ENCODE results near the gene HHAT. TPM values are rescaled to one million over a fixed set of nuclear protein-coding genes. Genes with fewer than 3 reads are reported as not detected.

Gene HHAT
- total RNA-seq, 1 donor from 2014 or later: 13.7 TPM

DNA sequence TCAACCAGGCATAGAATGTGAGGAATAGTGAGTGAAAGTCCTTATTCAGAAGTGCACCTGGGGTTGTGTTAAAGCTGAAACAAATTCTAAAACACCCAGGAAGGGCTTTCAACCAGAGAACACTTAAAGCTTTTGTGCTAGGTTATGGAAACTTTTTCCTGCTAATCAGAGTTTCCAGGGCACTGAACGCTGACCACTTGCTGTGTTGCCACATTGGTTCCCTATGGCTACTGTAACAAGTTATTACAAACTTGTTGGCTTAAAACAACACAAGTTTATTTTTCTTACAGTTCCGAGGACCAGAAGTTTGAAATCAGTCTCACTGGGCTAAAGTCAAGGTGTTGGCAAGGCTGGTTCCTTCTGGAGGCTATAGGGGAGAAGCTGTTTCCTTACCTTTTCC, 300.6 kb downstream of the HHAT start:
- DNase-seq (ENCODE audit: low read depth): no peak
- no peak overlapping the region for H3K4me3 ChIP-seq (ENCODE audit: low read depth, low read length)
- TF ChIP-seq, protein P1, sequence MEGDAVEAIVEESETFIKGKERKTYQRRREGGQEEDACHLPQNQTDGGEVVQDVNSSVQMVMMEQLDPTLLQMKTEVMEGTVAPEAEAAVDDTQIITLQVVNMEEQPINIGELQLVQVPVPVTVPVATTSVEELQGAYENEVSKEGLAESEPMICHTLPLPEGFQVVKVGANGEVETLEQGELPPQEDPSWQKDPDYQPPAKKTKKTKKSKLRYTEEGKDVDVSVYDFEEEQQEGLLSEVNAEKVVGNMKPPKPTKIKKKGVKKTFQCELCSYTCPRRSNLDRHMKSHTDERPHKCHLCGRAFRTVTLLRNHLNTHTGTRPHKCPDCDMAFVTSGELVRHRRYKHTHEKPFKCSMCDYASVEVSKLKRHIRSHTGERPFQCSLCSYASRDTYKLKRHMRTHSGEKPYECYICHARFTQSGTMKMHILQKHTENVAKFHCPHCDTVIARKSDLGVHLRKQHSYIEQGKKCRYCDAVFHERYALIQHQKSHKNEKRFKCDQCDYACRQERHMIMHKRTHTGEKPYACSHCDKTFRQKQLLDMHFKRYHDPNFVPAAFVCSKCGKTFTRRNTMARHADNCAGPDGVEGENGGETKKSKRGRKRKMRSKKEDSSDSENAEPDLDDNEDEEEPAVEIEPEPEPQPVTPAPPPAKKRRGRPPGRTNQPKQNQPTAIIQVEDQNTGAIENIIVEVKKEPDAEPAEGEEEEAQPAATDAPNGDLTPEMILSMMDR (conservative IDR thresholded peaks at IDR 0.05; ENCODE audit: low read depth, low read length): no peak

DNA sequence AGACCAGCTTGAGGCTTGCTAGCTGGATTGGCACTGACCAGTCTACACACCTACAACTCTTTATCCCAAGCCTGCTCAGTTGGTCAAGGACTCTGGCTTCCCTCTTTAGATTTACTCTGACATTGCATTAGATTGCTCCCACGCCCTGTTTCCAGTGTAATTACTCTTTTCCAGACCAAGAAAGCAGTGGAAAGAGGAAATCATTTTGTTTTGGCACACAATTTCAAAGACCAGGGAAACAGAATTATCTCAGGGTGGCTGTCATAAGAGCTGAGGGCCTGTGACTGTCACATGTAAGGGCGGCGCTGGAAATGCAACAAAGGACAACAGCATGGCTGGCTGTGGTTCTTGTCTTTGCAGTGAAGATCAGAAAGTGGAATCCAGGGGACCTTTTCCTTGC, 302.7 kb downstream of the HHAT start:
- no peak overlapping the region for H3K4me3 ChIP-seq (ENCODE audit: low read depth, low read length)
- TF ChIP-seq, protein P1 (conservative IDR thresholded peaks at IDR 0.05; ENCODE audit: low read depth, low read length): no peak
- no peak for DNase-seq (ENCODE audit: low read depth)

DNA sequence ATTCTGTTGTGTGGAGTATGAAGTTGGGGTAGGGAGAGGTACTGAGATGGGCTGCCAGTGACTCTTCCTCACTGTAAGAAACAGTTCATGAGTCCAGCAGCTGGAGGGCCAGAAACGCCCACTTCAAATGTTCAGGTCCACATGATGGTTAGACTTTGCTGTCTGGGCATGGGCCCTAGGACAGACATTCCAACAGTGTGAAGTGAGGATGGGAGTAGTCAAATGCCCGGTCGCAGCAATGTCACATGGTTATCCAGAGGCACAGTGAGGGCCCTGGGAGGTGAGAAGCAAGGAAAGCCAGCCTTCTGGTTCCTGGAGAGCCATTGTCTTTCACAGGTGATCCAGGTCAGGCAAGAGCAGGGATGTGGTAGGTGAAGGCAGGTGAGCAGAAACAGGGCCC, 304.4 kb downstream of the HHAT start:
- H3K4me3 ChIP-seq (ENCODE audit: low read depth, low read length): no peak overlapping the region
- TF ChIP-seq, protein P1 (conservative IDR thresholded peaks at IDR 0.05; ENCODE audit: low read depth, low read length): no peak

DNA sequence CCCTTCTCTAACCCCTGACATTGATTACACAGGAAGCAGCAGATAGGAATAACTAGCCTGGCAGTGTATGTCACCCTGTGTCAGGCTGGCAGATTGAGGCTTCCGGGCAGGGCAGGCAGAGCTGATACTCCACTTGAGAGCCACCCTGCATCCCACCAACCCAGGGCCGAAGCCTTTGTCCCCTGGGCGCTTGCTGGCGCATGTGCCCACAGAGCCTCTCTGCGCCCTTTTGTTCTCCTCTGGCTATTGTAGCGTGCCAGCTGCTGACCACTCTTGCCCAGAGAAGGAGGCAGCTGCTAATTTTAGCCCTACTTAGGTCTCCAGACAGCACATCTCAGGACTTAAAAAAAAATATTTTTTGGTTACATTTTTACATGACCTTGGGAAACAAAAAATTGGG, 304.9 kb downstream of the HHAT start:
- TF ChIP-seq, protein P1 (conservative IDR thresholded peaks at IDR 0.05; ENCODE audit: low read depth, low read length): no peak
- no peak overlapping the region for H3K4me3 ChIP-seq (ENCODE audit: low read depth, low read length)
- DNase-seq (ENCODE audit: low read depth): no peak

More for the DNA sequence above, 304.4 kb downstream of the HHAT start:
- DNase-seq (ENCODE audit: low read depth): no peak

DNA sequence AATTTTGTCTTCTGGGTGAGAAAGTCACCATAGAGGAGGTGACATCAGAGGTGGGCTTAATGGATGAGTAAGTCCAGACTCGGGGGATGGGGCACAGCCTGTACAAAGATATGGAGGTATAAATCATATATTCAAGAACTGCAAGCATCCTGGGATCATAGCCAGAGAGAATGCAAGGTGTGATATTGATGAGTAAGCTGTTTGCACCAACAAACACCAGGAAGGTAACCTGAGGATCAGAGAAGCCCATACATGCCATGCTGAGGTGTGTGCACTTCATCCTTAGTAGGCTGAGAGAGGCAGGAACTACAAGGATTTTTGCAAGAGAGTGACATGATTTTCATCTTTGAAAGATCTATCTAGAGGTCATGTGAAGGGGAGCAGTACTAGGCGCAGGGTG, 306.4 kb downstream of the HHAT start:
- H3K4me3 ChIP-seq (ENCODE audit: low read depth, low read length): no peak overlapping the region
- TF ChIP-seq, protein P1 (conservative IDR thresholded peaks at IDR 0.05; ENCODE audit: low read depth, low read length): no peak
- DNase-seq (ENCODE audit: low read depth): no peak

DNA sequence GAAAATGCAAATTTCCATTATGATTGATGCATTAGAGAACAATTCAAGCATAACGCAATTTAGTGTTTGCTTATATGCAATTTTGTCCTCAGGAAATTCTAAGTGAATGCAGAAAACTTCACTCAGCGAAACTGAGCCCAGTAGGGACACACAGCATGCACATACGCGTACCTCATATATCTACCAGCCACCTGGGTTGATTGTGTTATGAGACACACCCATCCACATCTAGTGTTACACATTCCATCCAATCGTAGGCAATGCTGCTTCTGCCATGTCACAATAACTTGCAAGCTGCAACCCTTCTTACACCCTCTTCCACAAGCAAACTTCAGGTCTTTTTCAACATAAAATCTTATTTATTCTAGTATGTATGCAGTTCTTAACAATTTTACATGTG, 312.9 kb downstream of the HHAT start:
- DNase-seq (ENCODE audit: low read depth): no peak
- TF ChIP-seq, protein P1 (conservative IDR thresholded peaks at IDR 0.05; ENCODE audit: low read depth, low read length): no peak
- no peak overlapping the region for H3K4me3 ChIP-seq (ENCODE audit: low read depth, low read length)

DNA sequence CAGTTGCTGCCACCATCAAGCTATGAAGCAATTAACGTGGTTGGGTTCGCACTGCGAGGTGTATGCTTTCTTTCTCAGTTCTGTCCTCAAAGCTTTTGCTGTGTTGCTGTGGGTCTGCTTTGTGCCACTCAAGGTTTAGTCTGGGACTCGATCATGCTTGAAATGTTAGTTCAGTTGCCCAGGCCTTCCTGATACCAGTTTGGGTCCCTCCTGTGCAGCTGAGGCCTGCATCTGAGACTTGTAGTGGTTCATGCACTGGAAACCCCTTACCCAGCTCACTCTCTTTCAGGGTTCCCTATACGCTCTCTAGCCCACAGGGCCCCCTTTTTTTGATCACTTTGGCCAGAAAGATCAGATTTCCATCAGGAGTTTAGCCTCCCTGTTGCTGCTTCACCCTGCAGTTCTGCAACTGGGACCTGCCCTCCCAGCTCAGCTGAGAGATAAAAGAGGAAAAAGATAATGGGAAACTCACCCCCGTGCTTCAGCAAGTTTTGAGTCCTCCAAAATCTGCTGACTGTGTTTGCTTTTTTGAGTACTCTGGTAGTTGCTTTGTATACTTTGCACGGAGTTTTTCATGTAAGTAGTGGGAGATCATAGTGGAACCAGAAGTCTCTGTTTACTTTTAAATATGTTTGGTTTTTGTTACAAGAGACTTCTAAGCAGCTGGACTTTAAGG, 317.0 kb downstream of the HHAT start:
- TF ChIP-seq, protein P1 (conservative IDR thresholded peaks at IDR 0.05; ENCODE audit: low read depth, low read length): no peak
- H3K4me3 ChIP-seq (ENCODE audit: low read depth, low read length): no peak overlapping the region
- no peak for DNase-seq (ENCODE audit: low read depth)

Measured in epithelial cell of proximal tubule (primary cell).